CD4-positive, alpha-beta T cell (primary cell): Measurements from ENCODE around the gene G6PC3. TPM values are rescaled to one million over a fixed set of nuclear protein-coding genes. Genes with fewer than 3 reads are reported as not detected.

ENCODE experiments used
- ATAC-seq: fragments of 200-7000 bp; cut with Tn5 transposase; one replicate; pipeline ENCODE4 v1.10.0; 2022; ENCODE audit warnings: mild to moderate bottlenecking; ENCODE audit not compliant: poor library complexity
- CTCF ChIA-PET: fragments of 350-600 bp; sonication (Branson Sonifier 250); formaldehyde crosslinking; loops from one replicate; lab custom pipeline; 2021; ENCODE audit warnings: antibody characterized with exemption, inconsistent platforms; lab: Charles Lee
- POLR2A ChIA-PET: fragments of 350-600 bp; sonication (Branson Sonifier 250); formaldehyde crosslinking; loops from one replicate; lab custom pipeline; 2021; ENCODE audit warnings: antibody characterized with exemption, inconsistent platforms; lab: Charles Lee
- DNase-seq, 14 experiments: peaks; one replicate each; pipeline ENCODE4 v3.0.0-alpha.2; 2013 to 2020; ENCODE audit warnings: mixed read lengths in 2 of 14
- H3K27ac ChIP-seq, 2 donors: one replicate each; pipeline versions ENCODE4 v1.5.1 to v1.7.0; 2013; ENCODE audit warnings: low read length in 2 of 2, low read depth in 1 of 2, mild to moderate bottlenecking in 1 of 2
- H3K27me3 ChIP-seq, 2 experiments: 1 replicate in 1 of 2; 2 replicates in 1 of 2; pipeline versions ENCODE4 v1.6.1 to v1.7.0; 2013; ENCODE audit warnings: low read length in 2 of 2, control low read depth in 1 of 2, mild to moderate bottlenecking in 1 of 2, moderate library complexity in 1 of 2; ENCODE audit not compliant: insufficient read depth in 2 of 2, control insufficient read depth in 1 of 2
- H3K36me3 ChIP-seq: one replicate; pipeline ENCODE4 v1.6.1; 2013; ENCODE audit warnings: low read length, control low read depth; ENCODE audit not compliant: insufficient read depth
- H3K4me1 ChIP-seq: one replicate; pipeline ENCODE4 v1.6.1; 2013; ENCODE audit warnings: low read length, control low read depth; ENCODE audit not compliant: insufficient read depth
- H3K4me3 ChIP-seq: one replicate; pipeline ENCODE4 v1.5.1; 2013; ENCODE audit warnings: mild to moderate bottlenecking, low read length, moderate library complexity
- H3K9me3 ChIP-seq, 2 experiments: 1 replicate in 1 of 2; 2 replicates in 1 of 2; pipeline versions ENCODE4 v1.6.1 to v1.7.0; 2013; ENCODE audit warnings: low read length in 2 of 2, mild to moderate bottlenecking in 2 of 2, control low read depth in 1 of 2, moderate library complexity in 1 of 2; ENCODE audit not compliant: control insufficient read depth in 1 of 2, insufficient read depth in 1 of 2
- H3K27ac Mint-ChIP-seq: one replicate; pipeline ENCODE4 v1.8.0; 2020; ENCODE audit warnings: mixed read lengths
- H3K27me3 Mint-ChIP-seq: one replicate; pipeline ENCODE4 v1.8.0; 2021; ENCODE audit warnings: mixed read lengths
- H3K36me3 Mint-ChIP-seq: one replicate; pipeline ENCODE4 v1.8.0; 2021; ENCODE audit warnings: low read depth, mixed read lengths
- H3K4me1 Mint-ChIP-seq: one replicate; pipeline ENCODE4 v1.8.0; 2021; ENCODE audit warnings: low read depth, mixed read lengths
- H3K4me3 Mint-ChIP-seq: one replicate; pipeline ENCODE4 v1.8.0; 2020; ENCODE audit warnings: mild to moderate bottlenecking, mixed read lengths
- H3K9me3 Mint-ChIP-seq: one replicate; pipeline ENCODE4 v1.8.0; 2020; ENCODE audit warnings: mixed read lengths
- intact Hi-C, 2 experiments: fragments of 100-400 bp; cut with DNase I in 1 of 2; cut with micrococcal nuclease in 1 of 2; formaldehyde crosslinking; loops; one replicate each; pipeline versions ENCODE4 v1.15.1 to v1.9.0; 2023 to 2025; cut with DNase I, micrococcal nuclease
- total RNA-seq, 174 experiments: library from RNA in 2 of 174; stranded (reverse) in 2 of 174; gene quantifications; one replicate each; pipeline ENCODE4 v1.2.3 and lab custom pipeline; 2021 to 2026
- TF ChIP-seq, protein P1 (sequence below): fragments of 200-600 bp; IDR thresholded peaks from one replicate; pipeline ENCODE4 v1.8.0; 2022; ENCODE audit warnings: antibody characterized with exemption, mild to moderate bottlenecking

The G6PC3 gene
- total RNA-seq, 2 experiments from 2014 or later, result 5.6 to 5.8 TPM

- POLR2A ChIA-PET, result no interaction called here
- DNase-seq, result no peak
- Mint-ChIP-seq H3K9me3 (no peaks in the 10 kb centered on the region), H3K4me3 (no peak overlapping the region), H3K36me3 (peaks cover 12% of the 10 kb centered on the region), H3K27ac (no peak overlapping the region), H3K27me3 (no peaks in the 10 kb centered on the region), H3K4me1 (peaks cover 10% of the 10 kb centered on the region)
- H3K4me1 ChIP-seq, result peaks cover 20% of the 10 kb centered on the region
- CTCF ChIA-PET, result interaction anchor here (1.2 to 1.5 kb wide), 2 partner anchors 16 to 17 kb away, joined by 3 read pairs; partner anchors contain the start of gene HDAC5
- no peaks in the 10 kb centered on the region for H3K27me3 ChIP-seq
- no peak overlapping the region for H3K4me3 ChIP-seq
- TF ChIP-seq, protein P1, sequence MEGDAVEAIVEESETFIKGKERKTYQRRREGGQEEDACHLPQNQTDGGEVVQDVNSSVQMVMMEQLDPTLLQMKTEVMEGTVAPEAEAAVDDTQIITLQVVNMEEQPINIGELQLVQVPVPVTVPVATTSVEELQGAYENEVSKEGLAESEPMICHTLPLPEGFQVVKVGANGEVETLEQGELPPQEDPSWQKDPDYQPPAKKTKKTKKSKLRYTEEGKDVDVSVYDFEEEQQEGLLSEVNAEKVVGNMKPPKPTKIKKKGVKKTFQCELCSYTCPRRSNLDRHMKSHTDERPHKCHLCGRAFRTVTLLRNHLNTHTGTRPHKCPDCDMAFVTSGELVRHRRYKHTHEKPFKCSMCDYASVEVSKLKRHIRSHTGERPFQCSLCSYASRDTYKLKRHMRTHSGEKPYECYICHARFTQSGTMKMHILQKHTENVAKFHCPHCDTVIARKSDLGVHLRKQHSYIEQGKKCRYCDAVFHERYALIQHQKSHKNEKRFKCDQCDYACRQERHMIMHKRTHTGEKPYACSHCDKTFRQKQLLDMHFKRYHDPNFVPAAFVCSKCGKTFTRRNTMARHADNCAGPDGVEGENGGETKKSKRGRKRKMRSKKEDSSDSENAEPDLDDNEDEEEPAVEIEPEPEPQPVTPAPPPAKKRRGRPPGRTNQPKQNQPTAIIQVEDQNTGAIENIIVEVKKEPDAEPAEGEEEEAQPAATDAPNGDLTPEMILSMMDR, result no peak
- no peak for ATAC-seq
- H3K36me3 ChIP-seq, result peaks cover 32% of the 10 kb centered on the region
- no peaks in the 10 kb centered on the region for H3K9me3 ChIP-seq
- no peak overlapping the region for H3K27ac ChIP-seq
- intact Hi-C loops, result no loop called here
Observed at GRCh38 chr17:44106801-44107200, 36.3 kb downstream of the G6PC3 start.

GRCh38 chr17:44108440-44109311, 38.1 kb downstream of the G6PC3 start:
- Mint-ChIP-seq H3K9me3 (no peaks in the 10 kb centered on the region), H3K27ac (no peak overlapping the region), H3K27me3 (no peaks in the 10 kb centered on the region), H3K4me3 (no peak overlapping the region), H3K36me3 (peaks cover 9% of the 10 kb centered on the region), H3K4me1 (peaks cover 28% of the 10 kb centered on the region)
- H3K36me3 ChIP-seq, result peaks cover 34% of the 10 kb centered on the region
- no peak overlapping the region for H3K4me3 ChIP-seq
- peaks cover 28% of the 10 kb centered on the region for H3K4me1 ChIP-seq
- intact Hi-C loops, result no loop called here
- TF ChIP-seq, protein P1, result no peak
- no peaks in the 10 kb centered on the region for H3K9me3 ChIP-seq
- H3K27me3 ChIP-seq, result no peaks in the 10 kb centered on the region
- DNase-seq (no peak), ATAC-seq (no peak)
- H3K27ac ChIP-seq, result no peak overlapping the region
- ChIA-PET POLR2A (interaction anchor here (0.8 to 3.4 kb wide), 2 partner anchors 14 to 15 kb away, joined by 3 to 23 read pairs; partner anchors contain the start of gene HDAC5), CTCF (interaction anchor here (0.7 to 1.2 kb wide), 2 partner anchors 13 to 200 kb away, joined by 3 read pairs; partner anchors contain the start of gene RUNDC3A)

DNA sequence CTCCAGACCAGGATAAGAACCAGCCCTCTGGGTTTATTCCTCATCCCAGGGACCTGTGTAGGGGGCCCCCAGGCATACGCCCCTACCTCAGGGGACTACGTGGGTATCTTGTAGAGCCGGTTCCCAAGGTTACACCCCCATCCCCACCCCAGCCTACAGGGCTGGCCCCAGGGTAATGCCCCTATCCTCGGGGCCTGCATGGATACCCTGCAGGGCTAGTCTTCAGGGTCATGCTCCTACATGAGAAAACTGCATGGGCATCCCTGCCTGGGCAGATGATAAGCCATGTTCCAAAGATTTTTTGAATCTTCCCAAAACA, 38.7 kb downstream of the G6PC3 start:
- peaks cover 35% of the 10 kb centered on the region for H3K36me3 ChIP-seq
- POLR2A ChIA-PET, result interaction anchor here (3.4 kb wide), 1 partner anchor 14 kb away, joined by 23 read pairs; the partner anchor contains the start of gene HDAC5
- Mint-ChIP-seq H3K9me3 (no peaks in the 10 kb centered on the region), H3K36me3 (peaks cover 11% of the 10 kb centered on the region), H3K27me3 (no peaks in the 10 kb centered on the region), H3K27ac (no peak overlapping the region), H3K4me3 (no peak overlapping the region), H3K4me1 (peaks cover 31% of the 10 kb centered on the region)
- H3K4me3 ChIP-seq, result no peak overlapping the region
- H3K27ac ChIP-seq, result no peak overlapping the region
- CTCF ChIA-PET, result no interaction called here
- no peaks in the 10 kb centered on the region for H3K9me3 ChIP-seq
- TF ChIP-seq, protein P1, result no peak
- peaks cover 28% of the 10 kb centered on the region for H3K4me1 ChIP-seq
- intact Hi-C loops, result no loop called here
- no peak for ATAC-seq
- H3K27me3 ChIP-seq, result no peaks in the 10 kb centered on the region
- DNase-seq, result no peak
